ENCODE results near the gene LYRM4.

LYRM4 gene

GRCh38 chr6:5302220-5302946 lies 41.6 kb upstream of the LYRM4 start:
- no peak for TF ChIP-seq CTCF (conservative IDR thresholded peaks at IDR 0.05; ENCODE audit: low read depth, low read length)
- DNase-seq (ENCODE audit: low read depth) = no peak
- no peak overlapping the region for H3K4me3 ChIP-seq (ENCODE audit: low read length)

DNA sequence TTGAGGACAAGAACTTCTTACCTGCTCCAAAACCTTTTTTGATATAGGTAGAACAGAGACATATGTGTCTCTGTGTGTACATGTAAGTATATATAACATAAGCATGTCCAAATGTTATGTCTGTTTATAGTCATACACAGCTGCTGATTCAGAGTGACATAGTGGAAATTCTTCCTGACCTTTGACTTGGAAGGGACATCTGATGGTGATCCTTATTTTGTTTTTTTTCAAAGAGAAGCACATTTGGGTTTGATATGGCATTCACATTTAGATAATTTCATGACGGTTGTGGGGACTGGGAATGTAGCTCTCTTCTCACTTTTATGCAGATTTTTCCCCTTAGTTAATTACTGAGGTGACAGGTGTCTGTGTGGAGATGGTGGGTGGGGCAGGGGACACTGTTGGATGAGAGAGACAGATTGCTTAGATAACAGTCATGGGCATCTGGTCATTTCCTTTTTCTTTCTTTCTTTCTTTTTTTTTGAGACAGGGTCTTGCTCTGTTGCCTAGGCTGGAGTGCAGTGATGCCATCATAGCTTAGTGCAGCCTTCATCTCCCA lies 39.5 kb upstream of the LYRM4 start:
- no peak for DNase-seq (ENCODE audit: low read depth)
- no peak for TF ChIP-seq CTCF (conservative IDR thresholded peaks at IDR 0.05; ENCODE audit: low read depth, low read length)
- H3K4me3 ChIP-seq (ENCODE audit: low read length) = no peak overlapping the region

GRCh38 chr6:5295623-5296022 lies 34.9 kb upstream of the LYRM4 start:
- no peak for DNase-seq (ENCODE audit: low read depth)
- TF ChIP-seq CTCF (conservative IDR thresholded peaks at IDR 0.05; ENCODE audit: low read depth, low read length) = no peak
- no peak overlapping the region for H3K4me3 ChIP-seq (ENCODE audit: low read length)

- TF ChIP-seq CTCF (conservative IDR thresholded peaks at IDR 0.05; ENCODE audit: low read depth, low read length) = no peak
- no peak for DNase-seq (ENCODE audit: low read depth)
- no peak overlapping the region for H3K4me3 ChIP-seq (ENCODE audit: low read length)
These were observed 33.9 kb upstream of the LYRM4 start for GRCh38 chr6:5294392-5295211.

DNA sequence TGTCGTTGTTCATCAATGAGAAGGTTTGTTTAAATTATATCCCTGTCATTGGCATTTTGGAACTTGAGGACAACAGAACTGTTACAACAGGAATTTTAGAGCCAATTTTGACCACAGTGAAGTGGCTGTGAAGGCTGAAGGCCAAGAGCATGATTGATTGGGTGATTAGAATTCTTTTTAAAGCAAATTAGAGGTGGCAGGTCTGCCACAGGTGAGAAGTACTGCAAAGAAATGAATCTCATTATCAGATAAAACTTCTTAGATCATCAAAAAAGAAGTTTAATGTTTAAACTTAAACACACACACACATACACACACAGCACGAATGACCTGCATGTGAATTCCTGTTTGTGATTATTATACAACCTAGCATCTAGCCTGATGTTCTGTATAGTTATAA lies 32.9 kb upstream of the LYRM4 start:
- TF ChIP-seq CTCF (conservative IDR thresholded peaks at IDR 0.05; ENCODE audit: low read depth, low read length) = no peak
- no peak overlapping the region for H3K4me3 ChIP-seq (ENCODE audit: low read length)
- DNase-seq (ENCODE audit: low read depth) = no peak

GRCh38 chr6:5292154-5292553 lies 31.4 kb upstream of the LYRM4 start:
- no peak for TF ChIP-seq CTCF (conservative IDR thresholded peaks at IDR 0.05; ENCODE audit: low read depth, low read length)
- no peak for DNase-seq (ENCODE audit: low read depth)

More at GRCh38 chr6:5292154-5292553, 31.4 kb upstream of the LYRM4 start:
- no peak overlapping the region for H3K4me3 ChIP-seq (ENCODE audit: low read length)
